Measurements from ENCODE around the gene CLEC4G.
A peak's percentile ranks its signal among the peaks of the same experiment; 100 is the strongest.

The CLEC4G gene

DNA sequence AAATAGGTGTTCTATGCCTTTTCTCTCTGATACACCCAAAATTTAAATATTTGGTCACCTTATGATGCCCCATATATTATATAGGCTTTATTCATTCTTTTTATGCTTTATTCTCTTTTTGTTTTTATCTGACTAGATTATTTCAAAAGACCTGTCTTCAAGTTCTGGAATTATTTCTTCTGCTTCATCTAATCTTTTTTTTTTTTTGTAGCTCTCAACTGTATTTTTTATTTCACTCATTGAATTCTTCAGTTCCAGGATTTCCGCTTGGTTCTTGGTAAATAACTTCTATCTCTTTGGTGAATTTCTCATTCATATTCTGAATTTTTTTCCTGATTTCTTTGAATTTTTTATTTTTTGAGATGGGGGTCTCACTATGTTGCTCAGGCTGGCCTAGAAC is 27.2 kb upstream of the CLEC4G start:
- TF ChIP-seq ZBTB7A (IDR thresholded peaks at IDR 0.05; ENCODE audit: low read depth) (no peak), TCF12 (IDR thresholded peaks at IDR 0.05; ENCODE audit: low read depth) (no peak), RAD21 (IDR thresholded peaks at IDR 0.05; ENCODE audit: low read depth) (no peak), EP300 (IDR thresholded peaks at IDR 0.05; ENCODE audit: borderline replicate concordance) (no peak), NFIC (IDR thresholded peaks at IDR 0.05) (no peak), TEAD4 (IDR thresholded peaks at IDR 0.05) (no peak), CEBPB (IDR thresholded peaks at IDR 0.05) (no peak), TAF1 (IDR thresholded peaks at IDR 0.05; ENCODE audit: low read depth) (no peak), YY1 (IDR thresholded peaks at IDR 0.05; ENCODE audit: low read depth) (no peak), CREB1 (IDR thresholded peaks at IDR 0.05; ENCODE audit: low read depth) (no peak), EGR1 (IDR thresholded peaks at IDR 0.05) (no peak)
- TF ChIP-seq, protein P1, sequence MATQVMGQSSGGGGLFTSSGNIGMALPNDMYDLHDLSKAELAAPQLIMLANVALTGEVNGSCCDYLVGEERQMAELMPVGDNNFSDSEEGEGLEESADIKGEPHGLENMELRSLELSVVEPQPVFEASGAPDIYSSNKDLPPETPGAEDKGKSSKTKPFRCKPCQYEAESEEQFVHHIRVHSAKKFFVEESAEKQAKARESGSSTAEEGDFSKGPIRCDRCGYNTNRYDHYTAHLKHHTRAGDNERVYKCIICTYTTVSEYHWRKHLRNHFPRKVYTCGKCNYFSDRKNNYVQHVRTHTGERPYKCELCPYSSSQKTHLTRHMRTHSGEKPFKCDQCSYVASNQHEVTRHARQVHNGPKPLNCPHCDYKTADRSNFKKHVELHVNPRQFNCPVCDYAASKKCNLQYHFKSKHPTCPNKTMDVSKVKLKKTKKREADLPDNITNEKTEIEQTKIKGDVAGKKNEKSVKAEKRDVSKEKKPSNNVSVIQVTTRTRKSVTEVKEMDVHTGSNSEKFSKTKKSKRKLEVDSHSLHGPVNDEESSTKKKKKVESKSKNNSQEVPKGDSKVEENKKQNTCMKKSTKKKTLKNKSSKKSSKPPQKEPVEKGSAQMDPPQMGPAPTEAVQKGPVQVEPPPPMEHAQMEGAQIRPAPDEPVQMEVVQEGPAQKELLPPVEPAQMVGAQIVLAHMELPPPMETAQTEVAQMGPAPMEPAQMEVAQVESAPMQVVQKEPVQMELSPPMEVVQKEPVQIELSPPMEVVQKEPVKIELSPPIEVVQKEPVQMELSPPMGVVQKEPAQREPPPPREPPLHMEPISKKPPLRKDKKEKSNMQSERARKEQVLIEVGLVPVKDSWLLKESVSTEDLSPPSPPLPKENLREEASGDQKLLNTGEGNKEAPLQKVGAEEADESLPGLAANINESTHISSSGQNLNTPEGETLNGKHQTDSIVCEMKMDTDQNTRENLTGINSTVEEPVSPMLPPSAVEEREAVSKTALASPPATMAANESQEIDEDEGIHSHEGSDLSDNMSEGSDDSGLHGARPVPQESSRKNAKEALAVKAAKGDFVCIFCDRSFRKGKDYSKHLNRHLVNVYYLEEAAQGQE (IDR thresholded peaks at IDR 0.05; ENCODE audit: low read depth), result no peak
- TF ChIP-seq, protein P2, sequence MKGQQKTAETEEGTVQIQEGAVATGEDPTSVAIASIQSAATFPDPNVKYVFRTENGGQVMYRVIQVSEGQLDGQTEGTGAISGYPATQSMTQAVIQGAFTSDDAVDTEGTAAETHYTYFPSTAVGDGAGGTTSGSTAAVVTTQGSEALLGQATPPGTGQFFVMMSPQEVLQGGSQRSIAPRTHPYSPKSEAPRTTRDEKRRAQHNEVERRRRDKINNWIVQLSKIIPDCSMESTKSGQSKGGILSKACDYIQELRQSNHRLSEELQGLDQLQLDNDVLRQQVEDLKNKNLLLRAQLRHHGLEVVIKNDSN (IDR thresholded peaks at IDR 0.05), result no peak
- TF ChIP-seq, protein P3, sequence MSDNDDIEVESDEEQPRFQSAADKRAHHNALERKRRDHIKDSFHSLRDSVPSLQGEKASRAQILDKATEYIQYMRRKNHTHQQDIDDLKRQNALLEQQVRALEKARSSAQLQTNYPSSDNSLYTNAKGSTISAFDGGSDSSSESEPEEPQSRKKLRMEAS (IDR thresholded peaks at IDR 0.05), result no peak

DNA sequence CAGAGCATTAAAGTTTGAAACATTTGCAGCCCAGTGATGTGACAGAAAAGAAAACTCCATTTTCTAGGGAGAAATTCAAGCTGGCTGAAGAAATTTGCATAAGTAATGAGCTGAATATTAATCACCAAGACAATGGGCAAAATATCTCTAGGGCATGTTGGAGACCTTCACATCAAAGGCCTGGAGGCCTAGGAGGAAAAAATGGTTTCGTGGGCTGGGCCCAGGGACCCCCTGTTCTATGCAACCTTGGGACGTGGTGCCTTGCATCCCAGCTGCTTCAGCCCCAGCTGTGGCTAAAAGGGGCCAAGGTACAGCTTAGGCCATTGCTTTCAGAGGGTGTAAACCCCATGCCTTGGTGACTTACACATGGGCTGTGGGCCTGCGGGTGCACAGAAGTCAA is 25.4 kb upstream of the CLEC4G start:
- TF ChIP-seq, protein P2 (IDR thresholded peaks at IDR 0.05), result no peak
- TF ChIP-seq CREB1 (IDR thresholded peaks at IDR 0.05; ENCODE audit: low read depth) (no peak), NFIC (IDR thresholded peaks at IDR 0.05) (no peak), FOXM1 (IDR thresholded peaks at IDR 0.05; ENCODE audit: borderline replicate concordance, low read depth) (no peak)

DNA sequence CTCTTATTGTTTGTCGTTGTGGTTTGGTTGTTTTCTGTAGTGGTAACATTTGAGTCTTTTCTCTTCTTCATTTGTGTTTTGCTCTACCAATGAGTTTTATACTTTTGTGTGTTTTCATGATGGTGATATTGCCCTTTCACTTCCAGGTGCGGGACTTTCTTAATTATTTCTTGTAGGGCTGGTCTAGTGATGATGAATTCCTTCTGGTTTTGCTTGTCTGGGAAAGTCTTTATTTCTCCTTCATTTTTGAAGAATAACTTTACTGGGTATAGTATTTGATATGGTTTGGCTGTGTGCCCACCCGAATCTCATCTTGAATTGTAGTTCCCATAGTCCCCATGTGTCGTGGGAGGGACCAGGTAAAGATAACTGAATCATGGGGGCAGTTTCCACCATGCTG is 24.3 kb upstream of the CLEC4G start:
- TF ChIP-seq YY1 (IDR thresholded peaks at IDR 0.05; ENCODE audit: low read depth), result no peak
- no peak for TF ChIP-seq FOXM1 (IDR thresholded peaks at IDR 0.05; ENCODE audit: borderline replicate concordance, low read depth)
- TF ChIP-seq NFIC (IDR thresholded peaks at IDR 0.05), result no peak
- no peak for TF ChIP-seq EP300 (IDR thresholded peaks at IDR 0.05; ENCODE audit: borderline replicate concordance)
- TF ChIP-seq TCF12 (IDR thresholded peaks at IDR 0.05; ENCODE audit: low read depth), result no peak

DNA sequence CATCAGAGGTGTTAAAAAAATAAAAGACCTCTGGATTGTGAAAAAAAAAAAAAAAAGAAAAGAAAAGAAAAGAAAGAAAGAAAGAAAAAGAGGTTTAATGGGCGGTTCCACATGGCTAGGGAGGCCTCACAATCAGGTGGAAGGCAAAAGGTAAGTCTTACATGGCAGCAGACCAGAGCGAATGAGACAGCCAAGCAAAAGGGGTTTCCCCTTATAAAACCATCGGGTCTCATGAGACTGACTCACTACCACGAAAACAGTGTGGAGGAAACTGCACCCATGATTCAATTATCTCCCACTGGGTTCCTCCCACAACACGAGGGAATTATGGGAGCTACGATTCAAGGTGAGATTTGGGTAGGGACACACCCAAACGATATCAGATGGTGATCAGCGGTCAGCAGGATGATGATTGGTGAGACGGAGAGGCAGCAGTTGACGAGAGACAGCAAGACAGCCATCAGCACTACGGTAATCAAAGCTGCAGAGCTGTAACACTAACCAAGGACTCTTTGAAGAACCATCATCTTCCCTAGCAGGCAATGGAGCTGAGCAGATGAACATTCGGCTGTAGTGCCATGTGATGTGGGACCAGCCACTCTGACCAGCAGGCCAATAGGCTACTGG is 19.4 kb upstream of the CLEC4G start:
- TF ChIP-seq FOXM1 (IDR thresholded peaks at IDR 0.05; ENCODE audit: borderline replicate concordance, low read depth), result no peak
- TF ChIP-seq, protein P2 (IDR thresholded peaks at IDR 0.05), result no peak
- no peak for TF ChIP-seq NFIC (IDR thresholded peaks at IDR 0.05)
- TF ChIP-seq EP300 (IDR thresholded peaks at IDR 0.05; ENCODE audit: borderline replicate concordance), result no peak
- TF ChIP-seq YY1 (IDR thresholded peaks at IDR 0.05; ENCODE audit: low read depth), result no peak
- TF ChIP-seq EGR1 (IDR thresholded peaks at IDR 0.05), result no peak
- TF ChIP-seq CREB1 (IDR thresholded peaks at IDR 0.05; ENCODE audit: low read depth), result no peak
- TF ChIP-seq, protein P3 (IDR thresholded peaks at IDR 0.05), result no peak
- TF ChIP-seq TCF12 (IDR thresholded peaks at IDR 0.05; ENCODE audit: low read depth), result no peak
- TF ChIP-seq ZBTB7A (IDR thresholded peaks at IDR 0.05; ENCODE audit: low read depth), result no peak
- TF ChIP-seq TAF1 (IDR thresholded peaks at IDR 0.05; ENCODE audit: low read depth), result no peak
- no peak for TF ChIP-seq TEAD4 (IDR thresholded peaks at IDR 0.05)
- no peak for TF ChIP-seq CEBPB (IDR thresholded peaks at IDR 0.05)

DNA sequence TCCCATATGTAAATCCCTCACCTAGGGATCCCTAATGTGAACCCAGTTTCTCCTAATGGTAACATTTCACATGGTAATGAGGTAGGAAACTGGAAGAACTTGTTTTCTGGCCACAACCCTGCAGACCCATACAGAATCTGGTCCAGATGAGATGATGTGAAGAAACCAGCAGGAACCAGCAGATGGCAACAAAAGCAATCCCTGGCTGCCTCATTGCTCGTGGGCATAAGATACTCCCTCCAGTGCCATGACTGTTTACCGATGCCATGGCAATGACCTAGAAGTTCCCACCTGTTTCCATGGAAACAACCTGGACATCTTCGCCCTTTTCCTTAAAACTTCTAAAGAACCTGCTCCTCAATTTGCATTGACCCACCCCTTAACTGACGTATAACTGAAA is 16.8 kb upstream of the CLEC4G start:
- TF ChIP-seq YY1 (IDR thresholded peaks at IDR 0.05; ENCODE audit: low read depth) (no peak), RAD21 (IDR thresholded peaks at IDR 0.05; ENCODE audit: low read depth) (peak; percentile 61), EP300 (IDR thresholded peaks at IDR 0.05; ENCODE audit: borderline replicate concordance) (no peak), NFIC (IDR thresholded peaks at IDR 0.05) (no peak)
- TF ChIP-seq, protein P1 (IDR thresholded peaks at IDR 0.05; ENCODE audit: low read depth), result no peak

DNA sequence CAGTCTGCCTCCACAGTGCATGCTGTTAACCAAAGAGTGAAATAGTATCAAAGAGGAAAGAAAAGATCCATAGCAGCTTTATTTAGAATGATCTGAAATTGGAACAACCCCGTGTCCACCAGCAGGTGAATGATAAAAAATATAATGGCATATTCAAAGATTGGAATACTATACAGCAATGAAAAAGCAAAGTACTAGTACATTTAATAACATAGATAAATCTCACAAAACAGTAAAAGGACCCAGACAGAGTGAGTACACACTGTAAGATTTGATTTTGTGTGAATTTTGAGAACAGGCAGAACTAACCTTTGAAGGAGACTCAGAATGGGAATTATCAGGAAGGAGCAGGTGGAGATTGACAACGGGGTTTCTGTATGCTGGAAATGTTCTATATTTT is 16.3 kb upstream of the CLEC4G start:
- TF ChIP-seq TEAD4 (IDR thresholded peaks at IDR 0.05) (no peak), TAF1 (IDR thresholded peaks at IDR 0.05; ENCODE audit: low read depth) (no peak), EGR1 (IDR thresholded peaks at IDR 0.05) (no peak), YY1 (IDR thresholded peaks at IDR 0.05; ENCODE audit: low read depth) (no peak), CREB1 (IDR thresholded peaks at IDR 0.05; ENCODE audit: low read depth) (no peak), ZBTB7A (IDR thresholded peaks at IDR 0.05; ENCODE audit: low read depth) (no peak), CEBPB (IDR thresholded peaks at IDR 0.05) (no peak), EP300 (IDR thresholded peaks at IDR 0.05; ENCODE audit: borderline replicate concordance) (no peak), TCF12 (IDR thresholded peaks at IDR 0.05; ENCODE audit: low read depth) (no peak), RAD21 (IDR thresholded peaks at IDR 0.05; ENCODE audit: low read depth) (no peak), NFIC (IDR thresholded peaks at IDR 0.05) (no peak), FOXM1 (IDR thresholded peaks at IDR 0.05; ENCODE audit: borderline replicate concordance, low read depth) (no peak)
- TF ChIP-seq, protein P3 (IDR thresholded peaks at IDR 0.05), result no peak
- TF ChIP-seq, protein P2 (IDR thresholded peaks at IDR 0.05), result no peak
- TF ChIP-seq, protein P1 (IDR thresholded peaks at IDR 0.05; ENCODE audit: low read depth), result no peak

Data from Ishikawa (cell line).